Body of pancreas (tissue), 4 donors: ENCODE results near the gene KLHL30.

Experiments
- POLR2A ChIP-seq, 3 donors: fragments of 450-650 bp; IDR thresholded peaks; one replicate each; pipeline ENCODE4 v1.6.1; 2016; ENCODE audit warnings: antibody characterized with exemption in 3 of 3, mild to moderate bottlenecking in 2 of 3
- TF ChIP-seq, protein P1 (sequence below), 7 experiments: fragments of 450-650 bp in 4 of 7; fragments of 200-600 bp in 3 of 7; sonication (generic) in 3 of 7; IDR thresholded peaks; one replicate each; pipeline ENCODE4 v1.5.1; 2016 to 2019; ENCODE audit warnings: antibody characterized with exemption in 7 of 7

DNA sequence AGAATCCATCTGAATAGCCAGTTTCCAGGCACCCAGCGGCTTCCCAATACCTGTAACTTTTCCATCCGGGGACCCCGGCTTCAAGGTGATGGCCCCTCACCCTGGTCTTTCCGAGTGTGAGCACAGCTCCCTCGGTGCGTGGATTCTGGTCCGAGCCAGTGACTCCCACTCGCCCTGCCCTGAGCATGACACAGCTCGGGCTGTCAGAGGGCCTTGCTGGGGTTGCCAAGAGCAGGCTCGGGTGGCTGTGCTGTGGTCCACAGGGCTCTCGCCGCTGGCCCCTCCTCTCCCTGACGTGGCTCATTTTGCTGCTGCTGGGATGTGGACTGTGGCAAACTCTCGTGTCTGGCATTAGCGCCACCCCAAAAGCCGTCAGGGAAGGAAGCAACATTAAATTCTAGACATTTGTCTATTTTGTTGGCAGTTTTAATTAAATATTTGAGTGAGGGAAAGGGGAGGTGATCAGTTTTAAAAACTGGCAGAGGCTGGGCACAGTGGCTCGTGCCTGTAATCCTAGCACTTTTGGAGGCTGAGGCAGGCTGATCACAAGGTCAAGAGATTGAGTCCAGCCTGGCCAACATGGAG, 43.9 kb upstream of the KLHL30 start:
- no peak for TF ChIP-seq POLR2A (IDR thresholded peaks at IDR 0.05)
- TF ChIP-seq, protein P1, sequence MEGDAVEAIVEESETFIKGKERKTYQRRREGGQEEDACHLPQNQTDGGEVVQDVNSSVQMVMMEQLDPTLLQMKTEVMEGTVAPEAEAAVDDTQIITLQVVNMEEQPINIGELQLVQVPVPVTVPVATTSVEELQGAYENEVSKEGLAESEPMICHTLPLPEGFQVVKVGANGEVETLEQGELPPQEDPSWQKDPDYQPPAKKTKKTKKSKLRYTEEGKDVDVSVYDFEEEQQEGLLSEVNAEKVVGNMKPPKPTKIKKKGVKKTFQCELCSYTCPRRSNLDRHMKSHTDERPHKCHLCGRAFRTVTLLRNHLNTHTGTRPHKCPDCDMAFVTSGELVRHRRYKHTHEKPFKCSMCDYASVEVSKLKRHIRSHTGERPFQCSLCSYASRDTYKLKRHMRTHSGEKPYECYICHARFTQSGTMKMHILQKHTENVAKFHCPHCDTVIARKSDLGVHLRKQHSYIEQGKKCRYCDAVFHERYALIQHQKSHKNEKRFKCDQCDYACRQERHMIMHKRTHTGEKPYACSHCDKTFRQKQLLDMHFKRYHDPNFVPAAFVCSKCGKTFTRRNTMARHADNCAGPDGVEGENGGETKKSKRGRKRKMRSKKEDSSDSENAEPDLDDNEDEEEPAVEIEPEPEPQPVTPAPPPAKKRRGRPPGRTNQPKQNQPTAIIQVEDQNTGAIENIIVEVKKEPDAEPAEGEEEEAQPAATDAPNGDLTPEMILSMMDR (IDR thresholded peaks at IDR 0.05) = no peak
